Endothelial cell of umbilical vein (primary cell): ENCODE results near the gene SH3GL3.

Experiments
- CTCF ChIP-seq, 2 donors: IDR thresholded peaks; 1 replicate in 1 of 2; 2 replicates in 1 of 2; pipeline ENCODE4 v1.5.1; 2011; ENCODE audit warnings: low read length in 2 of 2, mild to moderate bottlenecking in 2 of 2, moderate library complexity in 2 of 2, control low read depth in 1 of 2, inconsistent platforms in 1 of 2, low read depth in 1 of 2; ENCODE audit not compliant: insufficient read depth in 1 of 2; ENCODE audit errors: extremely low read depth in 1 of 2
- EZH2 ChIP-seq: IDR thresholded peaks from 2 replicates; pipeline ENCODE4 v1.6.1; 2012; ENCODE audit warnings: borderline replicate concordance, low read depth, mild to moderate bottlenecking, moderate library complexity, low read length, inconsistent platforms; ENCODE audit not compliant: severe bottlenecking
- JUN ChIP-seq: IDR thresholded peaks from 2 replicates; pipeline ENCODE4 v1.6.1; 2011; ENCODE audit warnings: borderline replicate concordance, low read depth; ENCODE audit not compliant: insufficient read length, insufficient read depth
- POLR2AphosphoS5 ChIP-seq: IDR thresholded peaks from 2 replicates; pipeline ENCODE4 v1.6.1; 2012; ENCODE audit warnings: low read depth, mild to moderate bottlenecking, control low read depth, low read length, moderate library complexity; ENCODE audit not compliant: insufficient read depth

GRCh38 chr15:83436513-83437158, 10.5 kb upstream of the SH3GL3 start:
- TF ChIP-seq CTCF (IDR thresholded peaks at IDR 0.05; ENCODE audit: extremely low read depth in 1 of 2, insufficient read depth in 1 of 2, low read depth in 1 of 2, low read length in 2 of 2) (peak; percentile 20 to 45), JUN (no peak), EZH2 (no peak), POLR2AphosphoS5 (no peak)
